Measurements from ENCODE around the gene PIK3R3.

GRCh38 chr1:46012236-46012635, 120.2 kb downstream of the PIK3R3 start:
- TF ChIP-seq ELF4 (CRISPR knock-in tag; IDR thresholded peaks at IDR 0.05; ENCODE audit: low read depth) (no peak), CTCF (IDR thresholded peaks at IDR 0.05) (no peak), STAT6 (CRISPR knock-in tag; conservative IDR thresholded peaks at IDR 0.05; ENCODE audit: low read depth) (no peak), ATF6 (CRISPR knock-in tag; IDR thresholded peaks at IDR 0.05) (no peak), TEAD1 (CRISPR knock-in tag; IDR thresholded peaks at IDR 0.05) (no peak), CREM (CRISPR knock-in tag; IDR thresholded peaks at IDR 0.05) (no peak), ETV6 (CRISPR knock-in tag; IDR thresholded peaks at IDR 0.05) (no peak), MAX (CRISPR knock-in tag; IDR thresholded peaks at IDR 0.05) (no peak)

Measured in WTC11 (cell line).